ENCODE data around the gene SMOC2.

SMOC2 gene

GRCh38 chr6:168479421-168479820, 38.4 kb downstream of the SMOC2 start:
- Histone ChIP-seq H3K4me2 (ENCODE audit: low read length) (no peak overlapping the region), H3K79me2 (ENCODE audit: low read length) (no peaks in the 10 kb centered on the region), H3K27me3 (ENCODE audit: low read depth, low read length) (no peaks in the 10 kb centered on the region), H3K9ac (ENCODE audit: low read length) (no peak overlapping the region), H4K20me1 (ENCODE audit: insufficient read depth, low read length) (no peaks in the 10 kb centered on the region), H3K27ac (ENCODE audit: low read length) (no peak overlapping the region), H3K36me3 (replicated peaks; ENCODE audit: low read depth, low read length) (no peaks in the 10 kb centered on the region), H2AFZ (ENCODE audit: low read depth, low read length) (no peak overlapping the region), H3K4me1 (ENCODE audit: low read length) (no peaks in the 10 kb centered on the region), H3K4me3 (ENCODE audit: low read length) (no peak overlapping the region), H3K9me3 (ENCODE audit: insufficient read depth, low read length) (no peaks in the 10 kb centered on the region)
- no peak for TF ChIP-seq CTCF (IDR thresholded peaks at IDR 0.05; ENCODE audit: low read depth, low read length)
- TF ChIP-seq EZH2phosphoT487 (IDR thresholded peaks at IDR 0.05; ENCODE audit: low read depth): no peak

- H3K4me3 ChIP-seq (ENCODE audit: low read length): no peak overlapping the region
- no peaks in the 10 kb centered on the region for H3K27me3 ChIP-seq (ENCODE audit: low read depth, low read length)
- no peaks in the 10 kb centered on the region for H3K36me3 ChIP-seq (replicated peaks; ENCODE audit: low read depth, low read length)
- H3K27ac ChIP-seq (ENCODE audit: low read length): no peak overlapping the region
- TF ChIP-seq CTCF (IDR thresholded peaks at IDR 0.05; ENCODE audit: low read depth, low read length) (no peak), EZH2phosphoT487 (IDR thresholded peaks at IDR 0.05; ENCODE audit: low read depth) (no peak)
- no peaks in the 10 kb centered on the region for H4K20me1 ChIP-seq (ENCODE audit: insufficient read depth, low read length)
- H2AFZ ChIP-seq (ENCODE audit: low read depth, low read length): no peak overlapping the region
- H3K9ac ChIP-seq (ENCODE audit: low read length): no peak overlapping the region
- no peaks in the 10 kb centered on the region for H3K79me2 ChIP-seq (ENCODE audit: low read length)
- no peaks in the 10 kb centered on the region for H3K4me1 ChIP-seq (ENCODE audit: low read length)
- no peaks in the 10 kb centered on the region for H3K9me3 ChIP-seq (ENCODE audit: insufficient read depth, low read length)
- H3K4me2 ChIP-seq (ENCODE audit: low read length): no peak overlapping the region
These were observed 39.5 kb downstream of the SMOC2 start for GRCh38 chr6:168480481-168480880.

- Histone ChIP-seq H3K4me3 (ENCODE audit: low read length) (no peak overlapping the region), H3K79me2 (ENCODE audit: low read length) (no peaks in the 10 kb centered on the region), H3K27me3 (ENCODE audit: low read depth, low read length) (no peaks in the 10 kb centered on the region), H3K4me1 (ENCODE audit: low read length) (no peaks in the 10 kb centered on the region), H3K36me3 (replicated peaks; ENCODE audit: low read depth, low read length) (no peaks in the 10 kb centered on the region), H3K27ac (ENCODE audit: low read length) (no peak overlapping the region), H3K9ac (ENCODE audit: low read length) (no peak overlapping the region), H4K20me1 (ENCODE audit: insufficient read depth, low read length) (no peaks in the 10 kb centered on the region), H2AFZ (ENCODE audit: low read depth, low read length) (no peak overlapping the region), H3K9me3 (ENCODE audit: insufficient read depth, low read length) (no peaks in the 10 kb centered on the region), H3K4me2 (ENCODE audit: low read length) (no peak overlapping the region)
- TF ChIP-seq EZH2phosphoT487 (IDR thresholded peaks at IDR 0.05; ENCODE audit: low read depth) (no peak), CTCF (IDR thresholded peaks at IDR 0.05; ENCODE audit: low read depth, low read length) (no peak)
These were observed 44.8 kb downstream of the SMOC2 start for GRCh38 chr6:168485818-168486217.

GRCh38 chr6:168490757-168491156, 49.8 kb downstream of the SMOC2 start:
- no peaks in the 10 kb centered on the region for H3K9me3 ChIP-seq (ENCODE audit: insufficient read depth, low read length)
- no peak overlapping the region for H3K4me3 ChIP-seq (ENCODE audit: low read length)
- H3K9ac ChIP-seq (ENCODE audit: low read length): no peak overlapping the region
- no peaks in the 10 kb centered on the region for H4K20me1 ChIP-seq (ENCODE audit: insufficient read depth, low read length)
- H3K4me1 ChIP-seq (ENCODE audit: low read length): no peaks in the 10 kb centered on the region
- H3K27ac ChIP-seq (ENCODE audit: low read length): no peak overlapping the region
- H3K27me3 ChIP-seq (ENCODE audit: low read depth, low read length): no peaks in the 10 kb centered on the region
- H3K36me3 ChIP-seq (replicated peaks; ENCODE audit: low read depth, low read length): no peaks in the 10 kb centered on the region
- no peaks in the 10 kb centered on the region for H3K79me2 ChIP-seq (ENCODE audit: low read length)
- no peak overlapping the region for H2AFZ ChIP-seq (ENCODE audit: low read depth, low read length)
- no peak for TF ChIP-seq EZH2phosphoT487 (IDR thresholded peaks at IDR 0.05; ENCODE audit: low read depth)
- no peak for TF ChIP-seq CTCF (IDR thresholded peaks at IDR 0.05; ENCODE audit: low read depth, low read length)
- H3K4me2 ChIP-seq (ENCODE audit: low read length): no peak overlapping the region

Data from OCI-LY3 (cell line).